GM21526 (cell line): ENCODE data around the gene TRAF3IP1.

Experiments used
- ATAC-seq: cut with Tn5 transposase; IDR thresholded peaks from one replicate; pipeline ENCODE4 v1.9.1; 2021; ENCODE audit warnings: moderate library complexity; ENCODE audit not compliant: unreplicated experiment, low FRiP score

TRAF3IP1 gene

GRCh38 chr2:238336793-238337444 is 16.6 kb downstream of the TRAF3IP1 start:
- ATAC-seq: no peak

GRCh38 chr2:238337846-238338245 is 17.5 kb downstream of the TRAF3IP1 start:
- ATAC-seq: no peak

- ATAC-seq: no peak
Observed at GRCh38 chr2:238338710-238339394, 18.5 kb downstream of the TRAF3IP1 start.

- ATAC-seq: no peak
Observed at GRCh38 chr2:238339395-238339780, 19.1 kb downstream of the TRAF3IP1 start.

- no peak for ATAC-seq
Observed at GRCh38 chr2:238339814-238340213, 19.5 kb downstream of the TRAF3IP1 start.

GRCh38 chr2:238341536-238341935 is 21.2 kb downstream of the TRAF3IP1 start:
- no peak for ATAC-seq

GRCh38 chr2:238344035-238344434 is 23.7 kb downstream of the TRAF3IP1 start:
- no peak for ATAC-seq

- ATAC-seq: no peak
Observed at GRCh38 chr2:238344517-238344916, 24.2 kb downstream of the TRAF3IP1 start.

- ATAC-seq: no peak
Observed at GRCh38 chr2:238345297-238345968, 25.1 kb downstream of the TRAF3IP1 start.

- no peak for ATAC-seq
Observed at GRCh38 chr2:238346544-238346943, 26.2 kb downstream of the TRAF3IP1 start.

GRCh38 chr2:238350150-238350897 is 30.0 kb downstream of the TRAF3IP1 start:
- ATAC-seq: no peak

GRCh38 chr2:238351315-238351714 is 31.0 kb downstream of the TRAF3IP1 start:
- no peak for ATAC-seq

GRCh38 chr2:238352361-238352760 is 32.0 kb downstream of the TRAF3IP1 start:
- ATAC-seq: no peak

- ATAC-seq: no peak
Observed at GRCh38 chr2:238358769-238359168, 38.5 kb downstream of the TRAF3IP1 start.

- ATAC-seq: no peak
Observed at GRCh38 chr2:238359403-238359802, 39.1 kb downstream of the TRAF3IP1 start.

- no peak for ATAC-seq
Observed at GRCh38 chr2:238361877-238362276, 41.6 kb downstream of the TRAF3IP1 start.

GRCh38 chr2:238362626-238363025 is 42.3 kb downstream of the TRAF3IP1 start:
- no peak for ATAC-seq

GRCh38 chr2:238369591-238370040 is 49.3 kb downstream of the TRAF3IP1 start:
- no peak for ATAC-seq

- ATAC-seq: no peak
Observed at GRCh38 chr2:238370094-238370822, 49.9 kb downstream of the TRAF3IP1 start.

GRCh38 chr2:238370823-238371372 is 50.6 kb downstream of the TRAF3IP1 start:
- no peak for ATAC-seq
